Measurements from ENCODE around the gene COG6. TPM values are rescaled to one million over a fixed set of nuclear protein-coding genes. Genes with fewer than 3 reads are reported as not detected.

Gene COG6
- total RNA-seq, 2 donors from 2014 or later: 34.4 to 43.0 TPM

DNA sequence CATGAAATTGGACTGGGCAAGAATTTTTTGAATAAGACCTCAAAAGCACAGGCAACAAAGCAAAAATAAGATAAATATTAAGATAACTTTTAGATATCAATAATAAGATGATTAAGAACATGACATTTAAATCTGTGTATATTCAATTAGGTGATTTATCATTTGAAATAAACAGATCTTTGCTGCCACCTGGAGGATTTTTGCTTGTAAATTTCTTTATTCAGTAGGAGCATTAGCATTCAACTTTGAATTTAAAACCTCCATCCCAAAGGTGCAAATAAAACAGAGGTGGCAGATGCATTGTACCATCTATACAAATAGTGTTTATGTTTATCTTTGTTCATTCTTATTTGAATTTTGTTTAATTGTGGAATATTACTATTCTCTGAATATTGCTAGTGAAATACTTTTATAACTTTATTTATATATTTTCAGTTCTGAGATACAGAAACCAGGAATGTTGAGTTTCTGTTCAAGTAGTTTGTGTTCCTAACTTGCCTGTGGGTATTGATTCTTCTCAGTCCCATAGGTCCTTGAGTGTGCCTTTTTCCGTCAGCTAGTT lies 20.9 kb downstream of the COG6 start:
- TF ChIP-seq, protein P1, sequence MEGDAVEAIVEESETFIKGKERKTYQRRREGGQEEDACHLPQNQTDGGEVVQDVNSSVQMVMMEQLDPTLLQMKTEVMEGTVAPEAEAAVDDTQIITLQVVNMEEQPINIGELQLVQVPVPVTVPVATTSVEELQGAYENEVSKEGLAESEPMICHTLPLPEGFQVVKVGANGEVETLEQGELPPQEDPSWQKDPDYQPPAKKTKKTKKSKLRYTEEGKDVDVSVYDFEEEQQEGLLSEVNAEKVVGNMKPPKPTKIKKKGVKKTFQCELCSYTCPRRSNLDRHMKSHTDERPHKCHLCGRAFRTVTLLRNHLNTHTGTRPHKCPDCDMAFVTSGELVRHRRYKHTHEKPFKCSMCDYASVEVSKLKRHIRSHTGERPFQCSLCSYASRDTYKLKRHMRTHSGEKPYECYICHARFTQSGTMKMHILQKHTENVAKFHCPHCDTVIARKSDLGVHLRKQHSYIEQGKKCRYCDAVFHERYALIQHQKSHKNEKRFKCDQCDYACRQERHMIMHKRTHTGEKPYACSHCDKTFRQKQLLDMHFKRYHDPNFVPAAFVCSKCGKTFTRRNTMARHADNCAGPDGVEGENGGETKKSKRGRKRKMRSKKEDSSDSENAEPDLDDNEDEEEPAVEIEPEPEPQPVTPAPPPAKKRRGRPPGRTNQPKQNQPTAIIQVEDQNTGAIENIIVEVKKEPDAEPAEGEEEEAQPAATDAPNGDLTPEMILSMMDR (conservative IDR thresholded peaks at IDR 0.05): peak; percentile 74
- peaks cover 36% of the 10 kb centered on the region for H3K36me3 Mint-ChIP-seq (ENCODE audit: low read depth)
- no peaks in the 10 kb centered on the region for H3K27me3 ChIP-seq (ENCODE audit: control insufficient read depth, insufficient read depth, low read length, poor library complexity, severe bottlenecking)
- no peak overlapping the region for H3K9ac ChIP-seq (ENCODE audit: extremely low read depth, low read length, poor library complexity, severe bottlenecking)
- WGBS, 2 experiments (ENCODE audit: insufficient coverage in 1 of 2, insufficient read length in 1 of 2): 100% methylated on average over 1 of the region's 1 CpG; no CpG with 5 or more reads in 1 of the 2 experiments
- H3K27ac Mint-ChIP-seq: no peak overlapping the region
- H3K9me3 ChIP-seq (ENCODE audit: control insufficient read depth, low read length): peaks cover 21% of the 10 kb centered on the region
- H3K9me3 Mint-ChIP-seq: peaks cover 13% of the 10 kb centered on the region
- no peaks in the 10 kb centered on the region for H3K27me3 Mint-ChIP-seq (ENCODE audit: insufficient read depth)
- no peak overlapping the region for H3K4me3 Mint-ChIP-seq
- DNase-seq: no peak
- H3K4me1 Mint-ChIP-seq: no peaks in the 10 kb centered on the region
- no peak overlapping the region for H3K4me3 ChIP-seq (ENCODE audit: low read length)
- H3K36me3 ChIP-seq (ENCODE audit: control insufficient read depth, insufficient read depth, low read length): peaks cover 51% of the 10 kb centered on the region
- H3K27ac ChIP-seq (ENCODE audit: low read depth, low read length): no peak overlapping the region
- H3K4me1 ChIP-seq (ENCODE audit: control insufficient read depth, insufficient read depth, low read length): no peaks in the 10 kb centered on the region

DNA sequence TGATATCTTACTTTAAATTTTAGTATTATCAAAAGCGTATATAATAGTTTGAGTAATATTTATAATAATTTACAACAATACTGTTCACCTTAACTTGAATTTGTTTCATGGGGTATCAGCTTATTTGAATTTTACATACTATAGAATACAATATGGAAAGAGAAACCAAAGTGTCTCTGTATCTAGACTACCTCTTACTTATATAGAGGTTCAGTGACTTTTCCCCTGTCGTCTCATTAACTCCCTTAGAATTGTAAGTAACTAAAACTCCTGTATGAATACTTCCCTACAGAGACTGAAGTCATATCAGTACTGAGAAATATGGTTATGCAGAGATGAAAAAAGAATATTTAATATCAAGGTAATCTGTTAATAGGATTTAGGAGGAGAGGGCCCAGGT lies 26.8 kb downstream of the COG6 start:
- Histone ChIP-seq H3K9me3 (ENCODE audit: control insufficient read depth, low read length) (peaks cover 21% of the 10 kb centered on the region), H3K36me3 (ENCODE audit: control insufficient read depth, insufficient read depth, low read length) (peaks cover 52% of the 10 kb centered on the region), H3K9ac (ENCODE audit: extremely low read depth, low read length, poor library complexity, severe bottlenecking) (no peak overlapping the region), H3K4me1 (ENCODE audit: control insufficient read depth, insufficient read depth, low read length) (no peaks in the 10 kb centered on the region), H3K4me3 (ENCODE audit: low read length) (no peak overlapping the region), H3K27me3 (ENCODE audit: control insufficient read depth, insufficient read depth, low read length, poor library complexity, severe bottlenecking) (no peaks in the 10 kb centered on the region), H3K27ac (ENCODE audit: low read depth, low read length) (no peak overlapping the region)
- peaks cover 35% of the 10 kb centered on the region for H3K36me3 Mint-ChIP-seq (ENCODE audit: low read depth)
- no peaks in the 10 kb centered on the region for H3K4me1 Mint-ChIP-seq
- TF ChIP-seq, protein P1 (conservative IDR thresholded peaks at IDR 0.05): no peak
- peaks cover 10% of the 10 kb centered on the region for H3K9me3 Mint-ChIP-seq
- no peak overlapping the region for H3K27ac Mint-ChIP-seq
- no peak overlapping the region for H3K4me3 Mint-ChIP-seq
- DNase-seq: no peak
- 100% methylated on average over 1 of the region's 2 CpGs; no CpG with 5 or more reads in 1 of the 2 experiments for WGBS, 2 experiments (ENCODE audit: insufficient coverage in 1 of 2, insufficient read length in 1 of 2)
- no peaks in the 10 kb centered on the region for H3K27me3 Mint-ChIP-seq (ENCODE audit: insufficient read depth)

DNA sequence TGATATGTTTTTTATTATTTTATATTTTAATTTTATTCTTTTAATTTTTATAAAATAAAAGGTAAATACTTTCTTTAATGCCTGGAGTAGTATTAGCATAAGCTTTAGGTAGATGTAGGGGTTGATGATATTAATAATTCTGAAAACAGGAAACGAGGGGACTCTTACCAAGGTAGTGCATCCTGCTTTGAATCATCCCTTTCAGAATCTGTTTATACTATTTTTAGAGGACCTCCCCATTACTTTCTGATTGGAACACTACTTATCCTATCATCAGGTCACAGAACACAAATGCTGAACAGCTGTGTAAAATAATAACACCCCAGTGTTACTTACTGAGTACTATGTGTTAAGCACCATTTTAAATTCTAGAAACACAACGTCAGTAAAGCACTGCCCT lies 27.3 kb downstream of the COG6 start:
- no peaks in the 10 kb centered on the region for H3K27me3 ChIP-seq (ENCODE audit: control insufficient read depth, insufficient read depth, low read length, poor library complexity, severe bottlenecking)
- H3K9me3 Mint-ChIP-seq: peaks cover 10% of the 10 kb centered on the region
- H3K36me3 ChIP-seq (ENCODE audit: control insufficient read depth, insufficient read depth, low read length): peaks cover 47% of the 10 kb centered on the region
- TF ChIP-seq, protein P1 (conservative IDR thresholded peaks at IDR 0.05): no peak
- peaks cover 21% of the 10 kb centered on the region for H3K9me3 ChIP-seq (ENCODE audit: control insufficient read depth, low read length)
- no peaks in the 10 kb centered on the region for H3K4me1 ChIP-seq (ENCODE audit: control insufficient read depth, insufficient read depth, low read length)
- peaks cover 34% of the 10 kb centered on the region for H3K36me3 Mint-ChIP-seq (ENCODE audit: low read depth)
- H3K4me3 Mint-ChIP-seq: no peak overlapping the region
- 93 to 100% methylated on average over 1 to 2 of the region's 2 CpGs for WGBS, 2 experiments (ENCODE audit: insufficient coverage in 1 of 2, insufficient read length in 1 of 2)
- no peak overlapping the region for H3K9ac ChIP-seq (ENCODE audit: extremely low read depth, low read length, poor library complexity, severe bottlenecking)
- DNase-seq: no peak
- H3K27ac Mint-ChIP-seq: no peak overlapping the region
- no peak overlapping the region for H3K4me3 ChIP-seq (ENCODE audit: low read length)
- H3K27me3 Mint-ChIP-seq (ENCODE audit: insufficient read depth): no peaks in the 10 kb centered on the region
- no peak overlapping the region for H3K27ac ChIP-seq (ENCODE audit: low read depth, low read length)
- no peaks in the 10 kb centered on the region for H3K4me1 Mint-ChIP-seq

All from endodermal cell (in vitro differentiated cells).